IgD-negative memory B cell (primary cell): ENCODE results near the gene SMOC2. TPM values are rescaled to one million over a fixed set of nuclear protein-coding genes. Genes with fewer than 3 reads are reported as not detected.

ENCODE experiments used
- H3K27ac Mint-ChIP-seq, 3 donors: one replicate each; pipeline ENCODE4 v1.8.0; 2020 to 2022; ENCODE audit warnings: mild to moderate bottlenecking in 3 of 3, mixed read lengths in 3 of 3, moderate library complexity in 1 of 3
- H3K27me3 Mint-ChIP-seq: one replicate; pipeline ENCODE4 v1.8.0; 2021; ENCODE audit warnings: mixed read lengths
- H3K36me3 Mint-ChIP-seq: one replicate; pipeline ENCODE4 v1.8.0; 2020; ENCODE audit warnings: mild to moderate bottlenecking, mixed read lengths
- H3K4me1 Mint-ChIP-seq, 3 donors: one replicate each; pipeline ENCODE4 v1.8.0; 2020 to 2022; ENCODE audit warnings: mixed read lengths in 3 of 3, mild to moderate bottlenecking in 1 of 3
- H3K4me3 Mint-ChIP-seq, 4 donors: one replicate each; pipeline ENCODE4 v1.8.0; 2020 to 2022; ENCODE audit warnings: mild to moderate bottlenecking in 4 of 4, mixed read lengths in 4 of 4, moderate library complexity in 3 of 4
- H3K9me3 Mint-ChIP-seq, 3 donors: one replicate each; pipeline ENCODE4 v1.8.0; 2020 to 2021; ENCODE audit warnings: mixed read lengths in 3 of 3, mild to moderate bottlenecking in 1 of 3
- polyA plus RNA-seq: library from polyadenylated mRNA; unstranded; fragments of 300-500 nt; fragmentation: Illumina TruSeq; gene quantifications from one replicate; pipeline ENCODE4 v1.2.3, GENCODE V29; 2021

The SMOC2 gene
- polyA plus RNA-seq, 1 donor from 2014 or later, result not detected

GRCh38 chr6:168616816-168617765, 176.1 kb downstream of the SMOC2 start:
- H3K36me3 Mint-ChIP-seq, result no peaks in the 10 kb centered on the region

GRCh38 chr6:168618546-168619315, 177.7 kb downstream of the SMOC2 start:
- H3K4me3 Mint-ChIP-seq, result peak overlapping the region in 1 of 4 donors; percentile 55
- H3K36me3 Mint-ChIP-seq, result no peaks in the 10 kb centered on the region
- peaks cover 4 to 16% (median 8%) of the 10 kb centered on the region in 3 donors for H3K9me3 Mint-ChIP-seq
- H3K27ac Mint-ChIP-seq, result no peak overlapping the region
- H3K27me3 Mint-ChIP-seq, result no peaks in the 10 kb centered on the region
- peaks cover 0 to 2% (median 0%) of the 10 kb centered on the region in 3 donors for H3K4me1 Mint-ChIP-seq

More at GRCh38 chr6:168616816-168617765, 176.1 kb downstream of the SMOC2 start:
- H3K4me3 Mint-ChIP-seq, result no peak overlapping the region
- H3K27ac Mint-ChIP-seq, result no peak overlapping the region
- no peaks in the 10 kb centered on the region for H3K27me3 Mint-ChIP-seq
- peaks cover 0 to 2% (median 0%) of the 10 kb centered on the region in 3 donors for H3K4me1 Mint-ChIP-seq
- peaks cover 4 to 16% (median 8%) of the 10 kb centered on the region in 3 donors for H3K9me3 Mint-ChIP-seq

GRCh38 chr6:168619560-168620314, 178.8 kb downstream of the SMOC2 start:
- peaks cover 4 to 16% (median 10%) of the 10 kb centered on the region in 3 donors for H3K9me3 Mint-ChIP-seq
- no peaks in the 10 kb centered on the region for H3K27me3 Mint-ChIP-seq
- no peak overlapping the region for H3K27ac Mint-ChIP-seq
- no peaks in the 10 kb centered on the region for H3K36me3 Mint-ChIP-seq
- peaks cover 0 to 2% (median 0%) of the 10 kb centered on the region in 3 donors for H3K4me1 Mint-ChIP-seq
- H3K4me3 Mint-ChIP-seq, result no peak overlapping the region

- Mint-ChIP-seq H3K4me1 (peaks cover 0 to 2% (median 0%) of the 10 kb centered on the region in 3 donors), H3K36me3 (no peaks in the 10 kb centered on the region), H3K4me3 (no peak overlapping the region), H3K27ac (no peak overlapping the region), H3K9me3 (peaks cover 4 to 16% (median 11%) of the 10 kb centered on the region in 3 donors), H3K27me3 (no peaks in the 10 kb centered on the region)
Observed at GRCh38 chr6:168620578-168620977, 179.6 kb downstream of the SMOC2 start.

- peaks cover 0 to 2% (median 0%) of the 10 kb centered on the region in 3 donors for H3K4me1 Mint-ChIP-seq
- no peak overlapping the region for H3K27ac Mint-ChIP-seq
- peaks cover 4 to 9% (median 7%) of the 10 kb centered on the region in 3 donors for H3K9me3 Mint-ChIP-seq
- H3K36me3 Mint-ChIP-seq, result no peaks in the 10 kb centered on the region
- H3K4me3 Mint-ChIP-seq, result no peak overlapping the region
- H3K27me3 Mint-ChIP-seq, result no peaks in the 10 kb centered on the region
Observed at GRCh38 chr6:168623736-168624135, 182.8 kb downstream of the SMOC2 start.

GRCh38 chr6:168624540-168624939, 183.6 kb downstream of the SMOC2 start:
- H3K4me1 Mint-ChIP-seq, result no peaks in the 10 kb centered on the region
- no peak overlapping the region for H3K4me3 Mint-ChIP-seq
- H3K9me3 Mint-ChIP-seq, result peaks cover 4 to 9% (median 7%) of the 10 kb centered on the region in 3 donors
- no peaks in the 10 kb centered on the region for H3K36me3 Mint-ChIP-seq
- H3K27ac Mint-ChIP-seq, result peak overlapping the region in 1 of 3 donors; percentile 82
- H3K27me3 Mint-ChIP-seq, result no peaks in the 10 kb centered on the region

GRCh38 chr6:168624948-168625347, 184.0 kb downstream of the SMOC2 start:
- Mint-ChIP-seq H3K4me3 (no peak overlapping the region), H3K9me3 (peaks cover 4 to 9% (median 7%) of the 10 kb centered on the region in 3 donors), H3K27ac (peak overlapping the region in 1 of 3 donors; percentile 82), H3K4me1 (no peaks in the 10 kb centered on the region), H3K36me3 (no peaks in the 10 kb centered on the region), H3K27me3 (no peaks in the 10 kb centered on the region)

GRCh38 chr6:168625602-168626001, 184.6 kb downstream of the SMOC2 start:
- H3K27ac Mint-ChIP-seq, result no peak overlapping the region
- H3K4me1 Mint-ChIP-seq, result no peaks in the 10 kb centered on the region
- no peak overlapping the region for H3K4me3 Mint-ChIP-seq

GRCh38 chr6:168626046-168626602, 185.1 kb downstream of the SMOC2 start:
- no peaks in the 10 kb centered on the region for H3K36me3 Mint-ChIP-seq
- no peak overlapping the region for H3K4me3 Mint-ChIP-seq
- H3K9me3 Mint-ChIP-seq, result peaks cover 4 to 7% (median 6%) of the 10 kb centered on the region in 3 donors
- H3K4me1 Mint-ChIP-seq, result no peaks in the 10 kb centered on the region
- H3K27me3 Mint-ChIP-seq, result no peaks in the 10 kb centered on the region
- no peak overlapping the region for H3K27ac Mint-ChIP-seq

More at GRCh38 chr6:168625602-168626001, 184.6 kb downstream of the SMOC2 start:
- no peaks in the 10 kb centered on the region for H3K27me3 Mint-ChIP-seq
- peaks cover 4 to 7% (median 7%) of the 10 kb centered on the region in 3 donors for H3K9me3 Mint-ChIP-seq
- no peaks in the 10 kb centered on the region for H3K36me3 Mint-ChIP-seq

GRCh38 chr6:168627506-168628175, 186.7 kb downstream of the SMOC2 start:
- H3K27ac Mint-ChIP-seq, result no peak overlapping the region
- peaks cover 3% of the 10 kb centered on the region for H3K36me3 Mint-ChIP-seq
- no peaks in the 10 kb centered on the region for H3K4me1 Mint-ChIP-seq
- no peaks in the 10 kb centered on the region for H3K27me3 Mint-ChIP-seq
- no peak overlapping the region for H3K4me3 Mint-ChIP-seq
- H3K9me3 Mint-ChIP-seq, result peaks cover 0 to 3% (median 0%) of the 10 kb centered on the region in 3 donors

GRCh38 chr6:168628176-168628553, 187.2 kb downstream of the SMOC2 start:
- Mint-ChIP-seq H3K27me3 (no peaks in the 10 kb centered on the region), H3K4me1 (no peaks in the 10 kb centered on the region), H3K9me3 (peaks cover 0 to 3% (median 0%) of the 10 kb centered on the region in 3 donors), H3K4me3 (no peak overlapping the region), H3K27ac (no peak overlapping the region), H3K36me3 (peaks cover 3% of the 10 kb centered on the region)

- Mint-ChIP-seq H3K27ac (no peak overlapping the region), H3K4me3 (no peak overlapping the region), H3K27me3 (no peaks in the 10 kb centered on the region), H3K4me1 (no peaks in the 10 kb centered on the region), H3K36me3 (peaks cover 3% of the 10 kb centered on the region), H3K9me3 (peaks cover under 1 to 6% (median 3%) of the 10 kb centered on the region in 3 donors)
Observed at GRCh38 chr6:168628732-168629245, 187.8 kb downstream of the SMOC2 start.

- Mint-ChIP-seq H3K27me3 (no peaks in the 10 kb centered on the region), H3K27ac (no peak overlapping the region)
Observed at GRCh38 chr6:168631564-168631963, 190.6 kb downstream of the SMOC2 start.

More at GRCh38 chr6:168631564-168631963, 190.6 kb downstream of the SMOC2 start:
- no peak overlapping the region for H3K4me3 Mint-ChIP-seq
- peaks cover 2 to 12% (median 5%) of the 10 kb centered on the region in 3 donors for H3K9me3 Mint-ChIP-seq
- no peaks in the 10 kb centered on the region for H3K4me1 Mint-ChIP-seq
- peaks cover 3% of the 10 kb centered on the region for H3K36me3 Mint-ChIP-seq
